Aorta (tissue), 5 donors: Measurements from ENCODE around the gene ACTN1. TPM values are rescaled to one million over a fixed set of nuclear protein-coding genes. Genes with fewer than 3 reads are reported as not detected.
"Not testable (repeated sequence)": the region's sequence is repeated elsewhere in the genome, so short reads cannot be mapped to it uniquely, and the experiment has no call there.

ENCODE experiments used
- ATAC-seq: fragments of 200-7000 bp; cut with Tn5 transposase; one replicate; pipeline ENCODE4 v1.9.1; 2022; ENCODE audit warnings: moderate library complexity; ENCODE audit not compliant: low FRiP score
- DNase-seq, 2 donors: peaks; one replicate each; pipeline ENCODE4 v3.0.0-alpha.2; 2020
- H3K27ac ChIP-seq, 2 donors: one replicate each; pipeline ENCODE4 v1.5.1; 2013; ENCODE audit warnings: low read length in 2 of 2, mild to moderate bottlenecking in 2 of 2, moderate library complexity in 2 of 2, control low read depth in 1 of 2, inconsistent platforms in 1 of 2, low read depth in 1 of 2
- H3K27me3 ChIP-seq, 2 donors: one replicate each; pipeline ENCODE4 v1.6.1; 2013; ENCODE audit warnings: control low read depth in 1 of 2, low read length in 1 of 2, mild to moderate bottlenecking in 1 of 2, moderate library complexity in 1 of 2; ENCODE audit not compliant: insufficient read depth in 2 of 2, control insufficient read depth in 1 of 2
- H3K36me3 ChIP-seq, 2 donors: one replicate each; pipeline ENCODE4 v1.6.1; 2013; ENCODE audit warnings: control low read depth in 1 of 2, low read length in 1 of 2, mild to moderate bottlenecking in 1 of 2; ENCODE audit not compliant: insufficient read depth in 2 of 2, control insufficient read depth in 1 of 2
- H3K4me1 ChIP-seq, 2 donors: one replicate each; pipeline ENCODE4 v1.6.1; 2013; ENCODE audit warnings: low read length in 2 of 2, control low read depth in 1 of 2, mild to moderate bottlenecking in 1 of 2, moderate library complexity in 1 of 2; ENCODE audit not compliant: insufficient read depth in 2 of 2, control insufficient read depth in 1 of 2
- H3K4me3 ChIP-seq, 2 donors: one replicate each; pipeline ENCODE4 v1.5.1; 2013; ENCODE audit warnings: low read length in 2 of 2, control low read depth in 1 of 2, mild to moderate bottlenecking in 1 of 2
- H3K9me3 ChIP-seq: one replicate; pipeline ENCODE4 v1.6.1; 2013; ENCODE audit warnings: mild to moderate bottlenecking, low read length; ENCODE audit not compliant: control insufficient read depth
- WGBS, 2 donors: extraction: QIAGEN DNeasy Blood & Tissue Kit; methylation state at CpG; one replicate each; pipeline ENCODE4 v1.1.7; 2013; 5-methylcytosine and 5-hydroxymethylcytosine counted together
- intact Hi-C, 2 donors: fragments of 100-400 bp; cut with DNase I; formaldehyde crosslinking; loops; one replicate each; pipeline versions ENCODE4 v1.14.2 to v1.15.0; 2022
- polyA plus RNA-seq, 2 donors: library from polyadenylated mRNA; stranded (reverse); fragments of 200-250 nt; gene quantifications; one replicate each; pipeline ENCODE4 v1.2.3, GENCODE V29; 2013
- total RNA-seq, 2 donors: library from RNA; stranded (reverse); fragmentation: NEBNext Ultra II Directional; extraction: Animal tissue kit (Norgen Biotek cat#: 25700); gene quantifications; one replicate each; pipeline ENCODE4 v1.2.1, GENCODE V29; 2021
- donor health status: healthy with polysubstance abuse.
- donor health status: Bipolar disorder and iron deficiency.
- donor health status: DM: no; HTN: no; CAD: no.
- donor health status: DM: no; HTN: no; CAD: no.
- donor health status: DM: yes; HTN: yes; CAD: no.

ACTN1 gene
- total and polyA plus RNA-seq, 4 donors: 82.0 to 1,590 (median 631) TPM

DNA sequence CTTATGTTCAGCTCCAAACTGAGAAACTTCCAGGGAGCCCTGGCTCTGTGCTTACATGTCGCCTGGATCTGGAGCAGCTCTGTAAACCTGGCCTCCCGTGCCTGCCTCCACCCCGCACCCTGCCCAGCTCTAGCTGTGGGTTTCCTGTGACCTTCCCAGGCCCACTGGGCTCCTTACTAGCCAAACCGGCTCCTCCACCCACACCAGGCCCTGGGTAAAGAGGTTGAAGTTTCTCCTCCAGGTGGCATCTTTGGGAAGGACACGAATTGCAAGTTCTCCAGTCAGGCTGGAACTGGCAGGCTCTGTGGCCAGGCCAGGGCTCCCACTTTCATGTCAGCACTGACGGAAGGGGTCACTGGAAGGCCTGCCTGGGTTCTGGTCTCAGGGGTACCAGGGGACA lies 125.4 kb downstream of the ACTN1 start:
- no peaks in the 10 kb centered on the region for H3K4me1 ChIP-seq
- no peak overlapping the region for H3K4me3 ChIP-seq
- WGBS, 2 donors: 93 to 96% methylated on average over 6 of the region's 6 CpGs
- no peaks in the 10 kb centered on the region for H3K27me3 ChIP-seq
- no peak overlapping the region for H3K27ac ChIP-seq
- H3K36me3 ChIP-seq: peaks cover 0 to 3% of the 10 kb centered on the region in 2 donors
- ATAC-seq: no peak
- no peaks in the 10 kb centered on the region for H3K9me3 ChIP-seq
- no peak for DNase-seq
- intact Hi-C loops: no loop called here

GRCh38 chr14:68852493-68852892 lies 126.6 kb downstream of the ACTN1 start:
- H3K27me3 ChIP-seq, H3K27ac ChIP-seq, H3K9me3 ChIP-seq, H3K36me3 ChIP-seq, intact Hi-C loops, H3K4me3 ChIP-seq, DNase-seq, ATAC-seq, H3K4me1 ChIP-seq: not testable (repeated sequence)
- WGBS, 2 donors: 97% methylated on average over 7 of the region's 7 CpGs

DNA sequence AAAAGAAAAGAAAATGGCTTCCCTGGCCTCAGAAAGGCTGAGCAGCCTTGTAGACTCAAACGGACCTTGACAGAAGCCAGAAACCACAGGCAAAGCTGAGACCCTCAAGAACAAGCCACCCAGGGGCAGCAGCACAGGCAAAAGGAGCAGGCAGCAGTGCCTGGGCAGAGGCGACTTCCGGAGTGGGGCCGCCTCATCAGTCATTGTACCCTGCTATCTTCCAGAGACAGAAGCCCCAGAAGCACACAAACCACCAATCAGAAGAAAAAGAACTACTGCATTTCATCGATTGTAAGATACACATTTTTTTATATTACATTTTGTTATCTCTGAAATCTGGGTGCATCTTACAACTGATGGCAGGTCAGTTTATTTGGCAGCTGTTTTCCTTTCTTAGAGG lies 128.0 kb downstream of the ACTN1 start:
- H3K4me3 ChIP-seq: no peak overlapping the region
- no peak for DNase-seq
- intact Hi-C loops: no loop called here
- H3K4me1 ChIP-seq: no peaks in the 10 kb centered on the region
- no peaks in the 10 kb centered on the region for H3K9me3 ChIP-seq
- 84 to 86% methylated on average over 5 of the region's 5 CpGs for WGBS, 2 donors
- no peaks in the 10 kb centered on the region for H3K27me3 ChIP-seq
- H3K27ac ChIP-seq: no peak overlapping the region
- no peak for ATAC-seq
- H3K36me3 ChIP-seq: peaks cover 0 to 3% of the 10 kb centered on the region in 2 donors

DNA sequence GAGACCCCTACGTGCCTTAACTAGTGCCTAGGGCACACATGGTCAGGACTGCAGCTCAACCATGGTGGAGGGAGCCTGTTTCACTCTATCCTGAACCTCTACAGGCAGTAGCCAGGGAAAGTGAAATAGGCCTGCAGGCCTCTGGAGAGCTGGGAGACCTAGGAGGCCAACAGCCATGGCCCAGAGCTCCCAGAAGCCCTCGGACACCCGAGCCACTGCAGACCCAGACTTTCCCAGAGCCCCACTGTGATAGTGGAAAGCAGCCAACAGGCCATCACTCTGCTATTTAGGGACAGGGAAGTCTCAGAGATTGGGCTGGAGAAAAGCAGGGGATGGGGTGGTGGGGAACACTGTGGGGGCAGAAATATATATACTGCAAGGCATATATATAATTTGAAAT lies 129.7 kb downstream of the ACTN1 start:
- intact Hi-C loops: no loop called here
- Histone ChIP-seq H3K36me3 (no peaks in the 10 kb centered on the region), H3K27ac (no peak overlapping the region), H3K9me3 (no peaks in the 10 kb centered on the region), H3K27me3 (no peaks in the 10 kb centered on the region), H3K4me1 (no peaks in the 10 kb centered on the region), H3K4me3 (no peak overlapping the region)
- ATAC-seq (no peak), DNase-seq (no peak)
- 89 to 93% methylated on average over 3 of the region's 3 CpGs for WGBS, 2 donors

DNA sequence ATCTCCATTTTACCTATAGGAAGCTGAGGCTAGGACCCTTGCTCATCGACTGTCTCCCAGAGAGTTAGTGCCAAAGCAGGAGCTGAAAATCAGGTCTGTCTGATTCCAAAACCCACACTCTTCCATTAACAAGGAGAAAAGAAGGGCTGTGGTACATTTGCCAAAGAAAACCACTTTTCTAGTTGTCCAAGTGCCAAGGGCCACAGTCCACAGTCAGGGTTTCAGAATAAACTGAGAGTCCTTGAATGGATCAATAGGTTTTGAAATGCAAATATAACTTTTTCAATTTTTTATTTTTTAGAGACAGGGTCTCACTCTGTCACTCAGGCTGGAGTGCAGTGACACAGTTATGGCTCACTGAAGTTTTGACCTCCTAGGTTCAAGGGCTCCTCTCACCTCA lies 130.8 kb downstream of the ACTN1 start:
- no peaks in the 10 kb centered on the region for H3K4me1 ChIP-seq
- 67 to 71% methylated on average over 1 of the region's 1 CpG for WGBS, 2 donors
- no peak overlapping the region for H3K27ac ChIP-seq
- H3K9me3 ChIP-seq: no peaks in the 10 kb centered on the region
- H3K36me3 ChIP-seq: no peaks in the 10 kb centered on the region
- DNase-seq (no peak), ATAC-seq (no peak)
- H3K4me3 ChIP-seq: no peak overlapping the region
- intact Hi-C loops: no loop called here
- no peaks in the 10 kb centered on the region for H3K27me3 ChIP-seq

DNA sequence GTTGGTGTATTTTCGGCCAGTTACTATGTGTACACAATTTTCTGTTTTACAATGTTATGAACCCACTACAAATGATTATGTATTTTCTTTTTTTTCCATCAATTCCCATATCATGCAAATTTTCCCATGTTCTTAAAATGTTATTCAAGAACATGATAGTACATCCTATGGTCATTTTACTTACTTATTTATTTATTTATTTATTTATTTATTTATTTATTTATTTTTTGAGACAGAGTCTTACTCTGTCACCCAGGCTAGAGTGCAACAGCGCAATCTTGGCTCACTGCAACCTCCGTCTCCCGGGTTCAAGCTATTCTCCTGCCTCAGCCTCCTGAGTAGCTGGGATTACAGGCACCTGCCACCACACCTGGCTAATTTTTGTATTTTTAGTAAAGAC lies 131.5 kb downstream of the ACTN1 start:
- H3K4me1 ChIP-seq, DNase-seq, H3K9me3 ChIP-seq, H3K36me3 ChIP-seq, H3K4me3 ChIP-seq, ATAC-seq, H3K27ac ChIP-seq, H3K27me3 ChIP-seq, intact Hi-C loops: not testable (repeated sequence)
- WGBS, 2 donors: 85 to 93% methylated on average over 4 of the region's 4 CpGs

DNA sequence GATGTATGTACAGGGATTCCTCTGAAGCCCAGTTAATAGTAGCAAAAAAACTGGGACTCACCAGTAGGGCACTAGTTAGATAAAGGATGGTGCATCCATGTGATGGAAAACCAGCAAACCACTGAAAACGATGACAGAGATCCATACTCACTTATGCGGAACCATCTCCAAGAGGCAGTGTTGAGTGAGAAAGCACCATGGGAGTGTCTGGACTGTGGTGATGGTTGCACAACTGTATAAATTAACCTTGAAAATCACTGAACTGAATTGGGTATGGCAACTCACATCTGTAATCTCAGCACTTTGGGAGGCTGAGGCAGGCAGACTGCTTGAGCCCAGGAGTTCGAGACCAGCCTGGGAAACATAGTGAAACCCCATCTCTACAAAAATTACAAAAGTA lies 132.6 kb downstream of the ACTN1 start:
- H3K27ac ChIP-seq: no peak overlapping the region
- H3K9me3 ChIP-seq: no peaks in the 10 kb centered on the region
- ATAC-seq: no peak
- no peaks in the 10 kb centered on the region for H3K36me3 ChIP-seq
- DNase-seq: no peak
- WGBS, 2 donors: 81 to 92% methylated on average over 3 of the region's 3 CpGs
- H3K27me3 ChIP-seq: no peaks in the 10 kb centered on the region
- H3K4me1 ChIP-seq: no peaks in the 10 kb centered on the region
- intact Hi-C loops: no loop called here
- no peak overlapping the region for H3K4me3 ChIP-seq

- Histone ChIP-seq H3K36me3 (no peaks in the 10 kb centered on the region), H3K27me3 (no peaks in the 10 kb centered on the region), H3K27ac (no peak overlapping the region), H3K4me3 (no peak overlapping the region), H3K9me3 (no peaks in the 10 kb centered on the region), H3K4me1 (no peaks in the 10 kb centered on the region)
- 31 to 36% methylated on average over 6 of the region's 6 CpGs for WGBS, 2 donors
- intact Hi-C loops: no loop called here
- ATAC-seq (no peak), DNase-seq (no peak)
These were observed 134.9 kb downstream of the ACTN1 start for GRCh38 chr14:68844210-68844545.

GRCh38 chr14:68843471-68844209 lies 135.5 kb downstream of the ACTN1 start:
- ATAC-seq: peak; percentile 90
- Histone ChIP-seq H3K27ac (no peak overlapping the region), H3K36me3 (peaks cover 0 to 3% of the 10 kb centered on the region in 2 donors), H3K4me1 (no peaks in the 10 kb centered on the region), H3K27me3 (no peaks in the 10 kb centered on the region), H3K4me3 (no peak overlapping the region), H3K9me3 (no peaks in the 10 kb centered on the region)
- DNase-seq: peak; percentile 87 to 93
- 24 to 27% methylated on average over 19 of the region's 19 CpGs for WGBS, 2 donors
- intact Hi-C loops: no loop called here
